Measurements from ENCODE around the gene PHLDB2. TPM values are rescaled to one million over a fixed set of nuclear protein-coding genes. Genes with fewer than 3 reads are reported as not detected.
A peak's percentile ranks its signal among the peaks of the same experiment; 100 is the strongest.

Gene PHLDB2
- total RNA-seq, 1 donor from 2014 or later, result 45.5 TPM

DNA sequence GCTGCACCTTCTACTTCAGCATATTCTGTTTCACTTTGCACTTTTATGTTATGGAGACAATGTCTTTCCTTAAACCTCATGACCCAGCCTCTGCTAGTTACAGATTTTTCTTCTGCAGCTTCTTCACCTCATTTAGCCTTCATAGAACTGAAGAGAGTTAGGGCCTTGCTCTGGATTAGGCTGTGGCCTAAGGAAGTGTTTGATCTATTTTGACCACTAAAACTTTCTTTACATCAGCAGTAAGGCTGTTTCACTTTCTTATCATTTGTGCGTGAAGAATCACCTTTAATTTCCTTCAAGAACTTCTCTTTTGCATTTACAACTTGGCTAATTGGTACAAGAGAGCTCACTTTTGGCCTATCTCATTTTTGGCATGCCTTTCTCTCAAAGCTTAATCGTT is 40.9 kb downstream of the PHLDB2 start:
- FAIRE-seq (no peak), DNase-seq (ENCODE audit: low read depth) (no peak)
- TF ChIP-seq CTCF (IDR thresholded peaks at IDR 0.05; ENCODE audit: insufficient read depth, low read length, severe bottlenecking), result no peak
- Histone ChIP-seq H3K36me3 (ENCODE audit: control insufficient read depth, insufficient read depth, low read length) (no peaks in the 10 kb centered on the region), H3K4me3 (ENCODE audit: low read depth, low read length) (no peak overlapping the region), H3K27me3 (ENCODE audit: control insufficient read depth, insufficient read depth, low read length) (no peaks in the 10 kb centered on the region)

- no peak for TF ChIP-seq CTCF (IDR thresholded peaks at IDR 0.05; ENCODE audit: insufficient read depth, low read length, severe bottlenecking)
- FAIRE-seq, result no peak
- no peak for DNase-seq (ENCODE audit: low read depth)
- Histone ChIP-seq H3K36me3 (ENCODE audit: control insufficient read depth, insufficient read depth, low read length) (peaks cover 2% of the 10 kb centered on the region), H3K4me3 (ENCODE audit: low read depth, low read length) (no peak overlapping the region), H3K27me3 (ENCODE audit: control insufficient read depth, insufficient read depth, low read length) (no peaks in the 10 kb centered on the region)
Observed at GRCh38 chr3:111901637-111902036, 42.6 kb downstream of the PHLDB2 start.

DNA sequence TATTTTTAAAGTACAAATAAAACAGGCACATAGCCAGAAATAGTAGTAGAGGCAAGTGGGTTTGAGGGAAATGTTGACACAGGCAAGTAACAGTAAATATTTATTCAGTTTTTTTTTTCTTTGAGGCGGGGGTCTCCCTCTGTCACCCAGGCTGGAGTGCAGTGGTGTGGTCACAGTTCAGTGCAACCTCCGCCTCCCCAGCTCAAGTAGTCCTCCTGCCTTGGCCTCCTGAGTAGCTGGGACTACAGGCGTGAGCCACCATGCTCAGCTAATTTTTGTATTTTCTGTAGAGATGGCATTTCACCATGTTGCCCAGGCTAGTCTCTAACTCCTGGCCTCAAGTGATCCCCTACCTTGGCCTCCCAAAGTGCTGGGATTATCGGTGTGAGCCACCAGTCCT is 43.5 kb downstream of the PHLDB2 start:
- DNase-seq (ENCODE audit: low read depth), result no peak
- no peak for FAIRE-seq
- peaks cover 2% of the 10 kb centered on the region for H3K36me3 ChIP-seq (ENCODE audit: control insufficient read depth, insufficient read depth, low read length)

DNA sequence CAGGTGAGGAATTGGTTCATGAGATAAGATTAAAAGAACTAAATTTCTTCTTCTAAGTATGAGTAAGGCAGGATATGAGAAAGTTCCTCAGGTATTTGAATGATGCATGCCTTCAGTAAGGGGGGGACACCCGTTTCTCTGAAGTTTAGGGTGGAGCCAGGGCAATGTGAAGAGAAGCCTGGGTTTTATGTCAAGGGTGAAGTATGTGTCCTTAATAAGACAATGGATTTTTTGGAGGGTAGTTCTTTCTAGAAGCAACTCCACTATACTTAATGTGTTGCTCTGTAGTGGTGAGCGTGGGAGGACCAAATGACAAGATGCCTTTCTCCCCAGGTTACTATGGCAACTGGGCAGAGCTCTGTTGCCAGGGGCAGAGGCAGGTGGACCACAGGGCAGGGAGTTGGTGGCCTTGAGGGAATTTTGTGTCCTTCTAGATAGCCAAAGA is 44.0 kb downstream of the PHLDB2 start:
- peaks cover 7% of the 10 kb centered on the region for H3K36me3 ChIP-seq (ENCODE audit: control insufficient read depth, insufficient read depth, low read length)

More for the DNA sequence above, 43.5 kb downstream of the PHLDB2 start:
- H3K27me3 ChIP-seq (ENCODE audit: control insufficient read depth, insufficient read depth, low read length), result no peaks in the 10 kb centered on the region
- no peak overlapping the region for H3K4me3 ChIP-seq (ENCODE audit: low read depth, low read length)
- no peak for TF ChIP-seq CTCF (IDR thresholded peaks at IDR 0.05; ENCODE audit: insufficient read depth, low read length, severe bottlenecking)

DNA sequence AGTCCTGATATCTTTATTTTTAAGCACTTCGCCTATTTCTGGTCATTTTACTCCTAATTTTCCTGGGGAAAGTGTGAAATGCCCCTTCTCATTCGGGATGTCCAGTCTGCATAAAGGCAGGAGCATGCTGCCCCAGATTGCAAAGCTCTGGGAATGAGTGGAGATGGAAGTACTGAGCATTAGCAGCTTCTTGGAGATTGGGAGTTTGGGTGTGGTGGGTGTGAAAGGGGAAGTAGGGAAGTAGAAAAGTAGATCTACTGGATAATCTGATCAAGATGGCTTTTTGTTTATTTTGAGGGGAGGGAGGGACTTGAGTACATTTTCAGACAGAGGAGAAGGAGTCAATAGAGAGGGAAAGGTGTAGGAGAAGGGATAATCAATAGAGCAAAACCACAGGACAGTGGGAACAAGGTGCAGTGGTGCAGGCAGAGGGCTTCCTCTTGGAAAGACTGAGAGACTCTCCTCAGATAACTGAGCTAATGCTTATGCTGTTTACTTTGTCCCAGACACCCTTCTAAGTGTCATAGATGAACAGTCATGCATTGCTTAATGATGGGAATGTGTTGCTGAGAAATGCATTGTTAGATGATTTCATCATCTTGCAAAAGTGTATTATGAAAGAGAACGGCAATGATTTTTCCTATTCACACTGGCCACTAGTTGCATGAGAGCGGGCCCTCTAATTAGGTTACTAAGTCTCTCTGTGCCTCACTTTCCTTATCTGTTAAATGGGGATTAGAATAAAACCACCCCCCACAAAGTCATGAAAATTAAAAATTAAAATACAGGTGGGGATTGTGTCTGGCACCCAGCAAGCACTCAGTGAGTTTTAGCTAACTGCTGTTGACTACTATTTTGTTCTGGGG is 45.5 kb downstream of the PHLDB2 start:
- H3K27me3 ChIP-seq (ENCODE audit: control insufficient read depth, insufficient read depth, low read length), result no peaks in the 10 kb centered on the region
- no peak overlapping the region for H3K4me3 ChIP-seq (ENCODE audit: low read depth, low read length)
- TF ChIP-seq CTCF (IDR thresholded peaks at IDR 0.05; ENCODE audit: insufficient read depth, low read length, severe bottlenecking), result peak; percentile 13
- peak; percentile 89 for FAIRE-seq
- H3K36me3 ChIP-seq (ENCODE audit: control insufficient read depth, insufficient read depth, low read length), result peaks cover 11% of the 10 kb centered on the region
- peak; percentile 99 for DNase-seq (ENCODE audit: low read depth)

More for the DNA sequence above, 44.0 kb downstream of the PHLDB2 start:
- TF ChIP-seq CTCF (IDR thresholded peaks at IDR 0.05; ENCODE audit: insufficient read depth, low read length, severe bottlenecking), result no peak
- Histone ChIP-seq H3K27me3 (ENCODE audit: control insufficient read depth, insufficient read depth, low read length) (no peaks in the 10 kb centered on the region), H3K4me3 (ENCODE audit: low read depth, low read length) (no peak overlapping the region)
- FAIRE-seq, result no peak
- peak; percentile 93 for DNase-seq (ENCODE audit: low read depth)
